H9 (cell line): Measurements from ENCODE around the gene HEATR3. TPM values are rescaled to one million over a fixed set of nuclear protein-coding genes. Genes with fewer than 3 reads are reported as not detected.

Experiments used
- DNase-seq: peaks from one replicate; pipeline ENCODE4 v3.0.0-alpha.2; 2017
- H2AFZ ChIP-seq: one replicate; pipeline ENCODE4 v1.6.1; 2013; ENCODE audit warnings: mild to moderate bottlenecking, low read length, control low read depth, moderate library complexity
- H2AK5ac ChIP-seq: 2 replicates; pipeline ENCODE4 v1.6.1; 2013; ENCODE audit warnings: low read length, control low read depth, mixed read lengths; ENCODE audit not compliant: insufficient read length
- H2BK120ac ChIP-seq: one replicate; pipeline ENCODE4 v1.6.1; 2013; ENCODE audit warnings: low read depth, mild to moderate bottlenecking, low read length, control low read depth, inconsistent platforms; ENCODE audit not compliant: poor library complexity, severe bottlenecking
- H2BK12ac ChIP-seq: 2 replicates; pipeline ENCODE4 v1.6.1; 2013; ENCODE audit warnings: low read length, control low read depth, mixed read lengths, low read depth; ENCODE audit not compliant: insufficient read length
- H2BK15ac ChIP-seq: 2 replicates; pipeline ENCODE4 v1.6.1; 2013; ENCODE audit warnings: low read depth, low read length, control low read depth
- H2BK20ac ChIP-seq: one replicate; pipeline ENCODE4 v1.6.1; 2013; ENCODE audit warnings: low read depth, mild to moderate bottlenecking, low read length, control low read depth, inconsistent platforms; ENCODE audit not compliant: poor library complexity, severe bottlenecking
- H2BK5ac ChIP-seq: 2 replicates; pipeline ENCODE4 v1.6.1; 2013; ENCODE audit warnings: low read length, control low read depth, mixed read lengths; ENCODE audit not compliant: insufficient read length
- H3K14ac ChIP-seq: 2 replicates; pipeline ENCODE4 v1.6.1; 2013; ENCODE audit warnings: low read length, control low read depth; ENCODE audit not compliant: insufficient read depth
- H3K18ac ChIP-seq: 2 replicates; pipeline ENCODE4 v1.6.1; 2013; ENCODE audit warnings: low read depth, mild to moderate bottlenecking, mixed read lengths, low read length, control low read depth; ENCODE audit not compliant: insufficient read length
- H3K23ac ChIP-seq: 2 replicates; pipeline ENCODE4 v1.6.1; 2013; ENCODE audit warnings: low read length, control low read depth, mixed read lengths, low read depth; ENCODE audit not compliant: insufficient read length
- H3K23me2 ChIP-seq: 2 replicates; pipeline ENCODE4 v1.6.1; 2013; ENCODE audit warnings: low read depth, mild to moderate bottlenecking, mixed read lengths, low read length, control low read depth; ENCODE audit not compliant: insufficient read length, poor library complexity, severe bottlenecking
- H3K27ac ChIP-seq: 2 replicates; pipeline ENCODE4 v1.5.1; 2013; ENCODE audit warnings: low read length, control low read depth, mixed read lengths, low read depth; ENCODE audit not compliant: insufficient read length
- H3K27me3 ChIP-seq: 2 replicates; pipeline ENCODE4 v1.6.1; 2013; ENCODE audit warnings: low read length, control low read depth, inconsistent platforms; ENCODE audit not compliant: insufficient read depth
- H3K4ac ChIP-seq: 2 replicates; pipeline ENCODE4 v1.6.1; 2013; ENCODE audit warnings: low read depth, mild to moderate bottlenecking, control low read depth, inconsistent platforms, low read length, moderate library complexity
- H3K4me1 ChIP-seq: 2 replicates; pipeline ENCODE4 v1.6.1; 2013; ENCODE audit warnings: low read length, control low read depth, inconsistent platforms; ENCODE audit not compliant: insufficient read depth
- H3K4me2 ChIP-seq: 2 replicates; pipeline ENCODE4 v1.6.1; 2013; ENCODE audit warnings: low read length, control low read depth, mixed read lengths; ENCODE audit not compliant: insufficient read length, insufficient read depth
- H3K56ac ChIP-seq: 2 replicates; pipeline ENCODE4 v1.6.1; 2013; ENCODE audit warnings: low read depth, mild to moderate bottlenecking, mixed read lengths, low read length, control low read depth; ENCODE audit not compliant: insufficient read length
- H3K79me1 ChIP-seq: 2 replicates; pipeline ENCODE4 v1.6.1; 2013; ENCODE audit warnings: low read depth, mild to moderate bottlenecking, moderate library complexity, low read length, control low read depth, inconsistent platforms; ENCODE audit not compliant: insufficient read depth, poor library complexity, severe bottlenecking
- H3K79me2 ChIP-seq: 2 replicates; pipeline ENCODE4 v1.6.1; 2013; ENCODE audit warnings: low read length, control low read depth, inconsistent platforms; ENCODE audit not compliant: insufficient read depth
- H3K9ac ChIP-seq: 2 replicates; pipeline ENCODE4 v1.6.1; 2013; ENCODE audit warnings: low read length, control low read depth, mixed read lengths; ENCODE audit not compliant: insufficient read length; ENCODE audit errors: extremely low read depth
- H3K9me3 ChIP-seq: one replicate; pipeline ENCODE4 v1.6.1; 2013; ENCODE audit warnings: low read depth, low read length, inconsistent platforms; ENCODE audit not compliant: control insufficient read depth
- H3T11ph ChIP-seq: one replicate; pipeline ENCODE4 v1.6.1; 2013; ENCODE audit warnings: mild to moderate bottlenecking, low read length, control low read depth, inconsistent platforms
- H4K20me1 ChIP-seq: one replicate; pipeline ENCODE4 v1.6.1; 2013; ENCODE audit not compliant: control insufficient read depth, insufficient read length, insufficient read depth
- H4K5ac ChIP-seq: 2 replicates; pipeline ENCODE4 v1.6.1; 2013; ENCODE audit warnings: low read depth, mild to moderate bottlenecking, mixed read lengths, low read length, control low read depth; ENCODE audit not compliant: insufficient read length
- H4K8ac ChIP-seq: replicated peaks from 2 replicates; pipeline ENCODE4 v1.6.1; 2013; ENCODE audit warnings: low read length, control low read depth, mixed read lengths, low read depth; ENCODE audit not compliant: insufficient read length
- H4K91ac ChIP-seq: 2 replicates; pipeline ENCODE4 v1.6.1; 2013; ENCODE audit warnings: low read depth, mild to moderate bottlenecking, moderate library complexity, mixed read lengths, low read length, control low read depth; ENCODE audit not compliant: insufficient read length
- H3K27ac Mint-ChIP-seq, 3 experiments: 2 replicates in 2 of 3; 3 replicates in 1 of 3; pipeline ENCODE4 v1.8.0; 2020 to 2021; ENCODE audit warnings: mixed read lengths in 3 of 3, mild to moderate bottlenecking in 1 of 3, moderate library complexity in 1 of 3
- H3K27me3 Mint-ChIP-seq: 2 replicates; pipeline ENCODE4 v1.8.0; 2021; ENCODE audit warnings: low read depth, mild to moderate bottlenecking, moderate library complexity, mixed read lengths
- H3K36me3 Mint-ChIP-seq, 3 experiments: 2 replicates in 2 of 3; 3 replicates in 1 of 3; pipeline ENCODE4 v1.8.0; 2020 to 2021; ENCODE audit warnings: low read depth in 3 of 3, mixed read lengths in 3 of 3; ENCODE audit not compliant: insufficient read depth in 1 of 3
- H3K4me1 Mint-ChIP-seq, 2 experiments: 2 replicates each; pipeline ENCODE4 v1.8.0; 2020; ENCODE audit warnings: mixed read lengths in 2 of 2
- H3K4me3 Mint-ChIP-seq, 2 experiments: 2 replicates in 1 of 2; 3 replicates in 1 of 2; pipeline ENCODE4 v1.8.0; 2020 to 2021; ENCODE audit warnings: mild to moderate bottlenecking in 2 of 2, mixed read lengths in 2 of 2, moderate library complexity in 1 of 2
- H3K9me3 Mint-ChIP-seq, 2 experiments: 2 replicates in 1 of 2; 3 replicates in 1 of 2; pipeline ENCODE4 v1.8.0; 2020; ENCODE audit warnings: mild to moderate bottlenecking in 2 of 2, mixed read lengths in 2 of 2, moderate library complexity in 1 of 2
- CTCF ChIP-seq: fragments of 200-600 bp; sonication (generic); conservative IDR thresholded peaks from 3 replicates; pipeline ENCODE4 v1.8.0; 2021; ENCODE audit warnings: antibody characterized with exemption, mild to moderate bottlenecking
- WGBS: extraction: QIAGEN DNeasy Blood & Tissue Kit; methylation state at CpG from one replicate; pipeline ENCODE4 v1.1.7; 2013; ENCODE audit warnings: missing lambda C conversion rate, low lambda C conversion rate, mixed read lengths; ENCODE audit not compliant: insufficient read length; ENCODE audit errors: extremely low coverage; 5-methylcytosine and 5-hydroxymethylcytosine counted together
- total RNA-seq: library from RNA; stranded (reverse); gene quantifications from 2 replicates; pipeline ENCODE4 v1.2.1, GENCODE V29; 2021

Gene HEATR3
- total RNA-seq, 1 experiment from 2014 or later, result 26.5 TPM

GRCh38 chr16:50114357-50115129 lies 48.8 kb downstream of the HEATR3 start:
- no peak overlapping the region for H3K18ac ChIP-seq
- Mint-ChIP-seq H3K27ac (peak overlapping the region in 2 of 3 experiments; percentile 17 to 82; a peak in 2 of 7 replicates), H3K4me3 (no peak overlapping the region), H3K27me3 (no peaks in the 10 kb centered on the region; the same call in none of the 2 replicates), H3K4me1 (peaks cover 13 to 17% of the 10 kb centered on the region in 2 experiments), H3K9me3 (no peaks in the 10 kb centered on the region), H3K36me3 (no peaks in the 10 kb centered on the region; a peak in 1 of 7 replicates)
- H2AK5ac ChIP-seq, result no peak overlapping the region
- no peak overlapping the region for H3K4me2 ChIP-seq
- H2BK20ac ChIP-seq, result no peak overlapping the region
- no peak overlapping the region for H4K5ac ChIP-seq
- H4K20me1 ChIP-seq, result no peaks in the 10 kb centered on the region
- no peak overlapping the region for H3K23ac ChIP-seq
- no peak overlapping the region for H4K8ac ChIP-seq
- H3K14ac ChIP-seq, result no peak overlapping the region
- H3K56ac ChIP-seq, result no peak overlapping the region
- H3K4ac ChIP-seq, result no peak overlapping the region
- peak; percentile 30 for DNase-seq
- H2BK15ac ChIP-seq, result no peak overlapping the region
- H3K9me3 ChIP-seq, result no peaks in the 10 kb centered on the region
- no CpG with 5 or more reads among the region's 8 CpGs for WGBS
- H4K91ac ChIP-seq, result no peak overlapping the region
- no peaks in the 10 kb centered on the region for H3K79me1 ChIP-seq
- no peak overlapping the region for H3K9ac ChIP-seq
- no peak overlapping the region for H2BK120ac ChIP-seq
- H3K27ac ChIP-seq, result no peak overlapping the region
- H2BK12ac ChIP-seq, result no peak overlapping the region
- TF ChIP-seq CTCF, result no peak
- no peaks in the 10 kb centered on the region for H3K23me2 ChIP-seq
- H3K79me2 ChIP-seq, result no peaks in the 10 kb centered on the region
- no peak overlapping the region for H2AFZ ChIP-seq
- H3K4me1 ChIP-seq, result no peaks in the 10 kb centered on the region
- no peak overlapping the region for H2BK5ac ChIP-seq
- no peak overlapping the region for H3T11ph ChIP-seq
- no peaks in the 10 kb centered on the region for H3K27me3 ChIP-seq
